ENCODE measurements around the gene AZIN2.
"Not testable (repeated sequence)": the region's sequence is repeated elsewhere in the genome, so short reads cannot be mapped to it uniquely, and the experiment has no call there.

The AZIN2 gene

DNA sequence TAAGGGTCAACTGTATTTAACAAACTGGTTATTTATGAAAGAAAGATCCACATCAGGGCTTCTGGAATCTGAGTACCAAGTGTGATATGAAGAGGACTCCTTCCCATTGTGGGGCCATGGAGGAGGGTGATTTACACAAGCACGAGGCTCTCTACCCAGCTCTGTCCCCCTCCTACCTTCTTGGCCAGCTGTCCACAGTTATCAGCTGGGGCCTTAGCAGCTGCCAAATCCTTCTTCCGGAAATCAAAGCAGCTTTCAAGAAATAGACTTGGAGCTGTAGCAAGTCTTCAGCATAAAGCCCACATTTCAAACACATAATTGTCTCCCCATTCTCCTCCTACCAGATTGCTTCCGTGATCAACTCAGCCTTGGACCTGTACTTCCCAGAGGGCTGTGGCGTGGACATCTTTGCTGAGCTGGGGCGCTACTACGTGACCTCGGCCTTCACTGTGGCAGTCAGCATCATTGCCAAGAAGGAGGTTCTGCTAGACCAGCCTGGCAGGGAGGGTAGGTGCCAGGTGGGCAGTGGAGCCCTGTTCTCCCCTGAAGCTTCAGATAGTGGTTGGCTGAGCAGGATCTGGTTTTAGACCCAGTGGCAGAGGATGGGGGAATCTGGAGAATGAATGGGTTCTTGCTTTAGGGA, 15.5 kb downstream of the AZIN2 start:
- no peak for DNase-seq

- DNase-seq, result peak; percentile 40
Observed at GRCh38 chr1:33097137-33097611, 16.2 kb downstream of the AZIN2 start.

DNA sequence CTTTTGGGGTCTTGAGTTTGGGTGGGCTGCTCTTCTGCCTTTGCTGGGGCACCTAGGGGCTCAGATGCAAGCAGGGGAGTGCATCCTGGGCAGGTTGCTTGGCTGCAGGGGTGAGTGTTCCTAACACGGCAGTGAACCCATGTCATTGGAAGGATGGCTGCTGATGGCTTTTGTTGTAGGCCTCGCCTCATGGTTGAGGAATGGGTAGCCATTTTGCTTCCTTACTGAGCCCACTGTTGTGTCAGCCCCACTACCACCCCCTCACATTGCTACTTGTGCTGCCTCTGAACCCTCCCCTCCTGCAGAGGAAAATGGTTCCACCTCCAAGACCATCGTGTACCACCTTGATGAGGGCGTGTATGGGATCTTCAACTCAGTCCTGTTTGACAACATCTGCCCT, 16.8 kb downstream of the AZIN2 start:
- DNase-seq, result no peak

DNA sequence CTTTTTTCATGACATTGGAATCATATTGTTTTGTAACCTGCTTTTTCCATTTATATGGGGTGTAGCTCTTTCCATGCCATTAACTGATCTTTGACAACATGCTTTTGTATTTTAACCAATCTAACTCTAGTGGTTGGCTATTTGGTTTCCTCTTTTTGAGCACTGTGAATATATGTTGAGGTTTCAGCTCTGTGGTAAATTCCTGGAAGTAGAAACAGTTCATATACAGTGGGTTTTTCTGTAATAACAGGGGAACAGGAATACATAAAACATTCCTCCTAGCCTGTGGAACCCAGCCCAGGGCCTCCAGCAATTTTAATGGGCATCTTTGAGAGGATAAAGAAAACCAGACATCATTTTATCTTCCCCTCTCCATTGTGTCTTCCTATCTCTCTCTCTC, 17.4 kb downstream of the AZIN2 start:
- peak; percentile 84 for DNase-seq

DNA sequence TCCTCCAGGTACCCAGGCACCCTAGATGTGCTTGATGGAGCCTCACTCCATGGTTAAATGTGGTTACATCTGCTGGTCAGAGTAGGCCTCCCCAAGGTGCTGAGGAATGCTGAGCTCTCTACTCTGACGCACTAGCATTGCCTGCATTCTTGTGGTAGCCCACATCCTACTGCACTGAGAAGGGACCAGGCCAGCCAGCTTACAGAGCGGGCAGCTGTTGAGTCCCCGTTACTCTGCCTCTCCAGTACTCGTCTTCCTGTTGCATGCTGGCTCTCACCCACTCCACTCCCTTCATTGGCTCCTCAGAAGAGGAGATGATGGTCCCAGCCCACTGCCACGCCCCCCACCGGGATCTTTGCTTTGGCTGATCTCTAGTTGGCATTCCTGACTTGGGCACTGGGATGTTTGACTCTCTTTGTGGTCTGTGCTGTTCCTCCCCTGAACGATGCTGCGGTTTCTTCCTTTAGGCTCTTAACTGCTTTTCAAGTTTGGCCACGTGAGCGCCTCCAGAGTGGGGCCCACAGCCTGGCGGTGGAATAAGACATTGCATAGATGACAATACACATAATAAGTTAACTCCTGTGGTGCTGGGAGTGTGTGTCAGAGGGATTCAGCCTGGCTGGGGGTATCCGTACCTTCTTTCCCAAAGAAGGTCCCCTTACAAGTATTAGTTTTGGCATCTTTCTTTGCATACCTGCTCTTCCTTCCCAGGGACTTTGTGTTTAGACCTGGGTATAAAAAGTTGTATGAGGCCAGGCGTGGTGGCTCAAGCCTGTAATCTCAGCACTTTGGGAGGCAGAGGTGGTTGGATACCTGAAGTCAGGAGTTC, 18.6 kb downstream of the AZIN2 start:
- peak; percentile 87 for DNase-seq

- not testable (repeated sequence) for DNase-seq
Observed at GRCh38 chr1:33100119-33100415, 19.1 kb downstream of the AZIN2 start.

GRCh38 chr1:33110477-33110876, 29.5 kb downstream of the AZIN2 start:
- no peak for DNase-seq

GRCh38 chr1:33111965-33112364, 31.0 kb downstream of the AZIN2 start:
- DNase-seq, result peak; percentile 55

DNA sequence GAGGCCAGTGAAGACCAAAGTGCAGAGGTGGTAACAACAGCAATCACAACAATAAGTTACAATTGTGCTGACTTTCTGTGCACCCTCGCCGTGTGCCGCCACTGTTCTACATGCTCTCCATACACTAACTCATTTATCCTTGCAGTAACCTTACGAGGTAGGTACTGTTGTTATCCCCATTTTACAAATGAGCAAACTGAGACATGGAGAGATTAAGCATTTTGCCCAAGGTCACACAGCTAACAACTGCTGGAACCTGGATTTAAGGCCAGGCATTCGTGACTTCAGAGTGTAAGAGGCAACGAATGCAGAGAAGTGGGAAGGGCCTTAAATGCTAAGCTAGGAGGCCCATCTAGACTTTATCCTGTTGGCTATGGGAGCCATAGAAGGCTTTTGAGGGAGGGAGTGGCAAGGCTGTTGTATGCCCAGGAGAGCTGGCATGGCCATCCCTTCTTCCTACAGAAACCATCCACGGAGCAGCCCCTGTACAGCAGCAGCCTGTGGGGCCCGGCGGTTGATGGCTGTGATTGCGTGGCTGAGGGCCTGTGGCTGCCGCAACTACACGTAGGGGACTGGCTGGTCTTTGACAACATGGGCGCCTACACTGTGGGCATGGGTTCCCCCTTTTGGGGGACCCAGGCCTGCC, 36.6 kb downstream of the AZIN2 start:
- DNase-seq, result no peak

- no peak for DNase-seq
Observed at GRCh38 chr1:33118274-33118673, 37.3 kb downstream of the AZIN2 start.

GRCh38 chr1:33119050-33119449, 38.1 kb downstream of the AZIN2 start:
- no peak for DNase-seq

GRCh38 chr1:33119532-33120217, 38.7 kb downstream of the AZIN2 start:
- no peak for DNase-seq

DNA sequence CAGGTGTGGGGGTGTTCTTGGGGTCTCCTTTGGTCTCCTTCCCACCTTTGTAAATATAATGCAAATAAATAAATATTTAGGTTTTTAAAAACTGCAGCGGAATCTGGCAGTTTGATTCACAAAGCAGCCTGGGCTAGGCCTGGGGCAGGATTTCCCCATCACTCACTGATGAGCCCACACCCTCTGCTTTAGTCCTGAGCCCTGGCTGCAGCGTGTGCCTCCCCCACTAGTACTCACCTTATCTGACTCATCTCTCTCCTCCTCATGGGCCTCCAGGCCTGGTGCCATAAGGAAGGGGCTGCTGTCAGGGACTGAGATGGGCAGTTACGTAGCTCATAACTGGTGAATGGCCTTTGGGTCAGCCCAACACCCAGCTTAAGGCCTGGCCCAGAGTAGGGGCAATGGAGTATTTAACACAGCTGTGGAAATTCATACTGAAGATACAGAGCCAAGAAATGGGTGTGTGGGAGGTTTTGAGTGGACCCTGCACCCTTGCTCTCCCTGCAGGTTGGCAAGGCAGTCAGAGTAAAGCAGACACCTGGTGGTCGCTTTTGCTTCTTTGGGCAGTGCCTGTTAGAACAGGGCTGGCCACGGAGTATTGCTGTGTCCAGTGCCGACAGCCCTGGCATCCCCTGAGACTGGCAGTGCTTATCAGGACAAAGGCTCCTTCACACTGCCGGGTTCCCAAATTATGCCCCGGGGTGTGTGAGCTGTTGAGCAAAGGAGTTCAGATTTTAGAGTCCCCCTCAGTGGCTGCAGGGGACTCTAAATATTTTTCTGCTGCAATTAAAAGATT, 39.7 kb downstream of the AZIN2 start:
- peak; percentile 7 for DNase-seq

GRCh38 chr1:33121728-33122127, 40.8 kb downstream of the AZIN2 start:
- no peak for DNase-seq

- peak; percentile 17 for DNase-seq
Observed at GRCh38 chr1:33122483-33123178, 41.7 kb downstream of the AZIN2 start.

GRCh38 chr1:33123266-33123665, 42.3 kb downstream of the AZIN2 start:
- DNase-seq, result no peak

DNA sequence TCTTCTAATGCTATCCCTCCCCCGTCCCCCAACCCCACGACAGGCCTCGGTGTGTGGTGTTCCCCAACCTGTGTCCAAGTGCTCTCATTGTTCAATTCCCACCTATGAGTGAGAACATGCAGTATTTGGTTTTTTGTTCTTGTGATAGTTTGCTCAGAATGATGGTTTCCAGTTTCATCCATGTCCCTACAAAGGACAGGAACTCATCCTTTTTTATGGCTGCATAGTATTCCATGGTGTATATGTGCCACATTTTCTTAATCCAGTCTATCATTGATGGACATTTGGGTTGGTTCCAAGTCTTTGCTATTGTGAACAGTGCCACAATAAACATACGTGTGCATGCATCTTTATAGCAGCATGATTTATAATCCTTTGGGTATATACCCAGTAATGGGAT, 43.7 kb downstream of the AZIN2 start:
- not testable (repeated sequence) for DNase-seq

GRCh38 chr1:33126411-33127000, 45.6 kb downstream of the AZIN2 start:
- no peak for DNase-seq

DNA sequence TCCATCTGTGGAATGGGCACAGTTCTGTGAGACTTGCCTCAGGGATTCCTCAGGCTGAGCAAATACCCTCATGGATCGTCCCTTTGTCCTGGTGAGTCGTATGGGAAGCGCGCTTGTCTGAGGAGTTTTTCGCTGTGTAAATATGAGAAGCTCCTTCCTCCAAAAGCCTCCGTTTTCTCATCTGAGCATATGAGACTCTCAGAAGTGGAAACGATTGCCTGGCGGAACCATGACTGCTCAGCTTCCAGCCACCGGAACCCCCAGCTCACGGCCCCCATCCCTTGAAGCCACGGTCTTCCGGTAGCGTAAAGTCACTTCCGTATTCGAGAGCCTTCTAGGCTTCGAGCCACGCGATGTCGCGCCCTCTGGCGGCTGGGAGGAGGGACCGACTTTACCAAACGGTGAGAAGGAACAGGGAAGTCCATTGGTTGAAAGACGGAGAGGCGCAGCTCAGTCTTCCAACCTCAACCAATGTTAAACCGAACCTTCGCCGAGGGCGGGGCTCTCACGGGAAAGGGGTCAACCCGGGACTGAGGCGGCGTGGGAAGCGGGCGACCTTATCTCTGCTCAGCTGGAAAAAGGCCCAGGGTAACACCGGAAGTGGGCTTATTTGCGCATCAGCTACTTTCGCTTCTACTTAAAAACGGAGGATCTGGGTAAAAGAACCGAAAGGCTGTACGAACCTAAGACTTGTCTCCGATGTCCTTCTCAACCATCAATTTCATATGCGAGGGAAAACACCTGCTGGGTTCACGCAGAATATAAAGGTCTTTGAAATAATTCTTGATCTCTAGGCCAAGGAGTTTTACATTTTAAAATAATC, 46.3 kb downstream of the AZIN2 start:
- DNase-seq, result peak; percentile 100

DNA sequence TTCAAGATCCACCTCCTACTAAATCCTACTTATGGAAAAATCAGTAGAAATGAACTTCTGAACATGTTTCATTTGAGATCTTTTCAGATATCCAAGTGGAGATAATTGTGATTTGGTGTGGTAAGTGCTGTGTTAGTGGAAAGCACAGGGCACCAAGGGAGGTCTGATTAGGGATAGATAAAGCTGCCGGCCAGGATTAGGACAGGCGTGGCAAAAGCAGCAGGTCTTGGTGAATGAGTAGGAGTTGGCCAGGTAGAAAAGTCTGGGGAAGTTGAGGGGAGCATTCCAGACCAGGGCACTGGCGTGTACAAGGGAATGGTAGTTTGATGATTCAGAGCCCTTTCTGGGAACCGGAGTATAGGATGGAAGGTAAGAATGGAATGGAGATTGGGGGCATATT, 47.8 kb downstream of the AZIN2 start:
- DNase-seq, result no peak

GRCh38 chr1:33130297-33130696, 49.3 kb downstream of the AZIN2 start:
- peak; percentile 41 for DNase-seq

Data from OCI-M1 (cell line).